HepG2 (cell line): ENCODE data around the gene RPH3AL. TPM values are rescaled to one million over a fixed set of nuclear protein-coding genes. Genes with fewer than 3 reads are reported as not detected.

Experiments
- AHR ChIP-seq: IDR thresholded peaks from 2 replicates; pipeline ENCODE4 v1.6.1; 2018; ENCODE audit warnings: missing genetic modification reagents, missing compliant biosample characterization
- CBFB ChIP-seq: sonication (generic); formaldehyde crosslinking; IDR thresholded peaks from 2 replicates; pipeline ENCODE4 v1.4.0; 2020; ENCODE audit warnings: missing genetic modification reagents
- CBX5 ChIP-seq: sonication (generic); formaldehyde crosslinking; IDR thresholded peaks from 2 replicates; pipeline ENCODE4 v1.4.0; 2020; ENCODE audit warnings: missing genetic modification reagents, borderline replicate concordance
- CC2D1A ChIP-seq: sonication (generic); formaldehyde crosslinking; IDR thresholded peaks from 2 replicates; pipeline ENCODE4 v1.8.1; 2023; ENCODE audit warnings: mild to moderate bottlenecking, missing genetic modification reagents
- DPF2 ChIP-seq: sonication (generic); formaldehyde crosslinking; IDR thresholded peaks from 2 replicates; pipeline ENCODE4 v1.4.0; 2020; ENCODE audit warnings: mild to moderate bottlenecking, low read depth, missing genetic modification reagents, borderline replicate concordance
- MAZ ChIP-seq, 2 experiments: sonication (generic) in 1 of 2; formaldehyde crosslinking in 1 of 2; IDR thresholded peaks; 2 replicates each; pipeline versions ENCODE4 v1.5.0 to v1.6.1; 2012 to 2020; ENCODE audit warnings: low read depth in 2 of 2, mild to moderate bottlenecking in 2 of 2, borderline replicate concordance in 1 of 2, improper control_type of control experiment in 1 of 2, low read length in 1 of 2, missing genetic modification reagents in 1 of 2, moderate library complexity in 1 of 2
- MYNN ChIP-seq: sonication (generic); formaldehyde crosslinking; IDR thresholded peaks from 2 replicates; pipeline ENCODE4 v1.4.0; 2020; ENCODE audit warnings: mild to moderate bottlenecking, low read depth, missing genetic modification reagents
- NR2F6 ChIP-seq, 2 experiments: IDR thresholded peaks; 2 replicates each; pipeline ENCODE4 v1.6.1; 2016; ENCODE audit warnings: antibody characterized with exemption in 1 of 2, mild to moderate bottlenecking in 1 of 2
- PLRG1 ChIP-seq: fragments of 450-650 bp; conservative IDR thresholded peaks from 2 replicates; pipeline ENCODE4 v1.6.1; 2016
- RAD51 ChIP-seq: fragments of 450-650 bp; IDR thresholded peaks from 2 replicates; pipeline ENCODE4 v1.6.1; 2016; ENCODE audit warnings: borderline replicate concordance
- RARA ChIP-seq: IDR thresholded peaks from 2 replicates; pipeline ENCODE4 v1.6.1; 2016; ENCODE audit warnings: missing genetic modification reagents, missing compliant biosample characterization
- SMARCE1 ChIP-seq: fragments of 450-650 bp; IDR thresholded peaks from 2 replicates; pipeline ENCODE4 v1.6.1; 2017; ENCODE audit warnings: borderline replicate concordance
- SNAPC4 ChIP-seq: sonication (generic); formaldehyde crosslinking; IDR thresholded peaks from 2 replicates; pipeline ENCODE4 v1.4.0; 2020; ENCODE audit warnings: mild to moderate bottlenecking, missing genetic modification reagents
- SP140L ChIP-seq: sonication (generic); formaldehyde crosslinking; IDR thresholded peaks from 2 replicates; pipeline ENCODE4 v1.4.0; 2020; ENCODE audit warnings: missing genetic modification reagents, borderline replicate concordance
- SUZ12 ChIP-seq: fragments of 150-350 bp; IDR thresholded peaks from 2 replicates; pipeline ENCODE4 v1.6.1; 2014; ENCODE audit warnings: low read depth, low read length
- TFE3 ChIP-seq: IDR thresholded peaks from 2 replicates; pipeline ENCODE4 v1.6.1; 2016
- TSC22D2 ChIP-seq: sonication (generic); formaldehyde crosslinking; IDR thresholded peaks from 2 replicates; pipeline ENCODE4 v1.5.1; 2020; ENCODE audit warnings: missing genetic modification reagents, mild to moderate bottlenecking, borderline replicate concordance
- ZFP41 ChIP-seq: sonication (generic); formaldehyde crosslinking; IDR thresholded peaks from 2 replicates; pipeline ENCODE4 v1.4.0; 2020; ENCODE audit warnings: mild to moderate bottlenecking, missing genetic modification reagents, borderline replicate concordance
- ZMYM2 ChIP-seq: sonication (generic); formaldehyde crosslinking; IDR thresholded peaks from 2 replicates; pipeline ENCODE4 v1.8.0; 2022; ENCODE audit warnings: mild to moderate bottlenecking, missing genetic modification reagents
- ZNF225 ChIP-seq: sonication (generic); formaldehyde crosslinking; IDR thresholded peaks from 2 replicates; pipeline ENCODE4 v1.4.0; 2020; ENCODE audit warnings: mild to moderate bottlenecking, missing genetic modification reagents
- ZNF282 ChIP-seq: fragments of 450-650 bp; IDR thresholded peaks from 2 replicates; pipeline ENCODE4 v1.6.1; 2018; ENCODE audit not compliant: partially characterized antibody
- ZNF570 ChIP-seq: sonication (generic); formaldehyde crosslinking; IDR thresholded peaks from 2 replicates; pipeline ENCODE4 v1.4.0; 2020; ENCODE audit warnings: mild to moderate bottlenecking, missing genetic modification reagents, borderline replicate concordance
- ZNF761 ChIP-seq: sonication (generic); formaldehyde crosslinking; conservative IDR thresholded peaks from 2 replicates; pipeline ENCODE4 v1.4.0; 2020; ENCODE audit warnings: mild to moderate bottlenecking, missing genetic modification reagents
- polyA plus RNA-seq, 8 experiments: library from polyadenylated mRNA; depleted of rRNA in 3 of 8; stranded (reverse) in 7 of 8; unstranded in 1 of 8; fragments of >200 nt; fragmentation: Illumina TruSeq in 4 of 8; extraction: Trizol in 4 of 8; gene quantifications; 2 replicates each; pipeline versions ENCODE4 v1.2.1 to v1.2.3, GENCODE V29; 2011 to 2016; ENCODE audit warnings: low read depth in 4 of 8, missing spikeins in 1 of 8, mixed read lengths in 1 of 8; ENCODE audit not compliant: insufficient read depth in 1 of 8
- total RNA-seq, 5 experiments: library from RNA; depleted of rRNA; stranded (reverse); fragments of >200 nt; fragmentation: Illumina TruSeq; extraction: Trizol; gene quantifications; 2 replicates each; pipeline ENCODE4 v1.2.3, GENCODE V29; 2016; ENCODE audit warnings: low read depth in 1 of 5

The RPH3AL gene
- total and polyA plus RNA-seq, 2 of the 13 experiments (the other 11 are each of a cell fraction or from before 2014, with no cell fraction given) = 7.8 to 16.4 TPM

- TF ChIP-seq MYNN = no peak
- no peak for TF ChIP-seq ZNF761 (CRISPR knock-in tag)
- TF ChIP-seq DPF2 (CRISPR knock-in tag) = no peak
- no peak for TF ChIP-seq ZNF570 (CRISPR knock-in tag)
- TF ChIP-seq NR2F6 (IDR thresholded peaks at IDR 0.05) = peak; percentile 69
- peak; percentile 73; the same call in 1 of the 2 replicates for TF ChIP-seq NR2F6 (CRISPR knock-in tag; IDR thresholded peaks at IDR 0.05)
- 0 out of 2 replicates have a peak, but pooled peaks have one; percentile 37 for TF ChIP-seq SNAPC4 (CRISPR knock-in tag)
- TF ChIP-seq SP140L = no peak
- no peak for TF ChIP-seq CBX5 (CRISPR knock-in tag)
- TF ChIP-seq RAD51 = no peak
- no peak for TF ChIP-seq ZMYM2 (CRISPR knock-in tag)
- TF ChIP-seq ZNF225 (CRISPR knock-in tag) = no peak
- no peak for TF ChIP-seq TSC22D2
- no peak for TF ChIP-seq ZFP41 (CRISPR knock-in tag)
- no peak for TF ChIP-seq SUZ12
- TF ChIP-seq MAZ (IDR thresholded peaks at IDR 0.05; ENCODE audit: borderline replicate concordance, low read depth, low read length) = no peak
- TF ChIP-seq MAZ (CRISPR knock-in tag; IDR thresholded peaks at IDR 0.05; ENCODE audit: low read depth) = 0 out of 2 replicates have a peak, but pooled peaks have one; percentile 41
- no peak for TF ChIP-seq CC2D1A (CRISPR knock-in tag)
- TF ChIP-seq CBFB = no peak
- no peak for TF ChIP-seq AHR (CRISPR knock-in tag)
- no peak for TF ChIP-seq PLRG1
- no peak for TF ChIP-seq TFE3 (CRISPR knock-in tag)
- no peak for TF ChIP-seq ZNF282
- TF ChIP-seq RARA (CRISPR knock-in tag) = peak; percentile 74
- TF ChIP-seq SMARCE1 = no peak
Observed at GRCh38 chr17:350706-351448, 1.7 kb downstream of the RPH3AL start (continued).
